HG03066 (cell line): Measurements from ENCODE around the gene COL9A2.
"Not testable (repeated sequence)": the region's sequence is repeated elsewhere in the genome, so short reads cannot be mapped to it uniquely, and the experiment has no call there.

Source experiments
- ATAC-seq: cut with Tn5 transposase; IDR thresholded peaks from one replicate; pipeline ENCODE4 v1.9.1; 2021; ENCODE audit warnings: low read depth; ENCODE audit not compliant: unreplicated experiment

COL9A2 gene

DNA sequence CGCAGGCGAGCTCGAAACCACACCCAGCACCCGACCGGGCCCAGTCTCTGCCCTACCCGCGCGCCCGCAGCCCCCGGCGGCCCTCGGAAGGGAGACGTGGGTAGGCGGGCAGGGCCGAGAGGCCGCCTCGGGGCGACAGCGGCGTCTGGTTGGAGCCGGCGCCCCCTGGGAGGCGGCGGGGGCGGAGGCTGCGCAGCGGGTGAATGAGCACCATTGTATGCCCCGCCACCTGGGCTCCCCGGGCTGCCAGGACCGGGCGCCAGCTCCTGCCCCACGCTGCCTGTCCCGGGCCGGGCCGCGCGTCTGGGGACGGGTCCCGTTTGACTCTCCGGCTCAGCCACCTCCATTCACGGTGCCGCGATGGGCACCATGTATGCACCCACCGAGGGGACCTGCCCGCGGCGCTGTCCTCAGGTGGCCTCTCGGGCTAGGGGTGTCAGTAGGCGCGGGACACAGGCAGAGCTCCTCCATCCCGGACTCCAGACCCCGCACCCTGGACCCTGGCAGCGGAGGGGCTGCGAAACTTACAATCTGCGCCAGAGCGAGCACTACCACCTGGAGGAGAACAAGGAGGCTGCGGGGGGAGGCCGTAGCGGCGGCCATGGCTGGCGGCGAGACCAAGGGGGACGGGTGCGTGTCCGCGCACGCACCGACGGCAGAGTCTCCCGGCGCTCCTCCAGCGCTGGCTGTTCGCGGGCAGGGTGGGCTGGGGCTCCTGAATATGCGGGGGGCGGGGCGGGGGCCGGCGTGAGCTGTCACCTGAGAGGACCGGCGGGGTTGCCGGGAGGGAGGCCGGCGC, at the start of gene COL9A2:
Gene COL9A2 (minus strand): TSS at position 692 of the 799 bp plus-strand sequence. CDS start 89 bp downstream, at position 603.
- no peak for ATAC-seq

DNA sequence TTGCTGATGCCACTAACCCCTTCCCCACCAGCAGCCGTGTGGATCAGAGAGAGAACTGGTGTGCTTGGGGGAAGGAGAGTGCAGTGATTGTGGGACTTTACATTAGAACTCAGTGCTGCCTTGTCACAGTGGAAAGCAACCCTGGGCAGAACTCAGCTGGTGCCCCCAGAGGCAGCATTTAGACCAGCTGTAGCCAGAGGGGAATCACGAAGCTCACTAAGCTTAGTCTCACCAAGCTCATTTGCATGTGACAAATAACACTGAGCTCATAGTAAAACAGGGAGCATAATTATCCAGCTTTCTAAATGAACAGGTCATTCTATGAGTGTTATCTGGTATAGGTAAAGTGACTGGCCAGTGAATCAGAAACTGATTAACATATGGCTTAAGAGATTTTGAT, 46.6 kb upstream of the COL9A2 start:
- ATAC-seq: peak; percentile 87

DNA sequence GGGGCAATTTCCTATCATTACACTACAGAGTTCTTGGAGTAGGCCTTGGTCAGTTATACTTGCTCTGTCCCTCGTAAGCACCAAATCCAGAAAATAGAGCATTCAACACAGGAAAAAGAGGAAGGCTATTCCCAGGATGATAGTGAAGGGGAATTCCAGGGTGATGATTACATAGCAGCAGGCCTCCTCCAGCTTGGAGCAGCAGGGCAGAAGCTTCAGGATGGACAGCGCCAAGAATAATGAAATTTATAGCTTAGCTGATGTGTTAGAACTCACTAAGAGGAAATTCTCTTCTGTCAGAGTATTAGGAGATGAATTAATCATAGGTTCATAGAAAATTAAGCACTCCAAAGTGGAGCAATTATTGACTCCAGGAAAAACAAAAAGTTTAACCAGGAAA, 45.6 kb upstream of the COL9A2 start:
- ATAC-seq: no peak

DNA sequence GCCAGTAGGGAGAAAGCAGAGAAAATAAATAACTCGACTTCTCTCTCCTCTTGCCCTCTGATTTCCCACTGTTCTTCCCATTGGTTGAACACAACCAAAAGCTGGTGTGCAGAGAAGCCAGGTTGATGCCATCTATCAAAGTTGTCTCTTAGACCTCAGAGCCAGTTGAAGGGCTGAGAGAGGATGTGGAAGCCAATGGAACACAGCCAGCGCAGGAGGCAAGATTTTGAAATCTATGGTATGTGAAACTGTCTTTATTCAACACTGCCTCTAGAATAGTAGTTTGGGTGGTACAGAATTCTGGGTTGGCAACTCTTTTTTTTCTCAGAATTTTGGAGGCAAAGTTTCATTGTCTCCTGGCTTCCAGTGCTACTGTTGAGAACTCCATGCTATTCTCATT, 45.1 kb upstream of the COL9A2 start:
- no peak for ATAC-seq

DNA sequence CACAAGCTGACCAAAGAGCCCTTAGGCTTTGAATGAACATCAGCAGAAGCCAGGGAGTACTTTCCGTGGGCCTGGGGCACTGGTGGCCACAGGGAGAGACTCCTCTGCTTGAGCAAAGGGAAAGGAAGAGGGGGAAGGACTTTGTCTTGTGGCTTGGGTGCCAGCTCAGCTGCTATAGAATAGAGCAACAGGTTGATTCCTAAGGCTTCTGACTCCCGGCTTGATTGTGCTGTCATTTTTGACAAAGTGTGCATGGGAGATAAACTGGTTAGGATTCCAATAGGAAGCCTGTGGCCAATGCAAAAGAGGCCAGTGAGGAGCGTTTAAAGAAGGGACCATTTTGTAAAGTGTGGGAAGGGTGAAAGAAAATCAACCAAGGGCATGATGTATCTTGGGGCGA, 44.6 kb upstream of the COL9A2 start:
- ATAC-seq: no peak

DNA sequence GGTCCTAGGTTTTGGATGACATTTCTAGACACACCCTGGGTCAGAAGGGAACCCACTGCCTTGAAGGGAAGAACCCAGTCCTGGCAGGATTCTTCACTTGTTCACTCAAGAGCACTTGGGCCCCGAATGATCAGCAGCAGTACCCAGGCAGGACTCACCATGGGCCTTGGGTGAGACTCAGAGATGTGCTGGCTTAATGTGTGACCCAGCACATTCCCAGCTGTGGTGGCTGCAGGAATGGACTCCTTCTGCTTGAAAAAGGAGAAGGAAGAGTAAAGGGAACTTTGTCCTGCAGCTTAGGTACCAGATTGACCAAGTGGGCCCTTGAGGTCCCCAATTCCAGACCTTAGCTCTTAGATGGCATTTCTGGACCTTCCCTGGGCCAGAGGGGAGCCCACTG, 44.1 kb upstream of the COL9A2 start:
- no peak for ATAC-seq

DNA sequence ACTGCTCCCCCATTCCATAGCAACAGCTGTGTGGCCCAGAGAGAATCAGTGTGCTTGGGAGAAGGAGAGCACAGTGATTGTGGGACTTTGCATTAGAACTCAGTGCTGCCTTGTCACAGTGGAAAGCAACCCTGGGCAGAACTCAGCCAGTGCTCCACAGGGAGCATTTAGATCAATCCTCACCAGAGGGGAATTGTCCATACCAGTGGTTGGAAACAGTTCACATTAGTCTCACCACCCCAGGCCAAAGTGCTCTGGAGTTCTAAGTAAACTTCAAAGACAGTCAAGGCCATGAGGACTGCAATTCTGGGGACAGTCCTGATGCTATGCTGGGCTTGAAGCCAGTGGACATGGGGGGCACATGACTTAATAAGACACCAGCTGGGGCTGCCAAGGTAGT, 43.5 kb upstream of the COL9A2 start:
- ATAC-seq: no peak

DNA sequence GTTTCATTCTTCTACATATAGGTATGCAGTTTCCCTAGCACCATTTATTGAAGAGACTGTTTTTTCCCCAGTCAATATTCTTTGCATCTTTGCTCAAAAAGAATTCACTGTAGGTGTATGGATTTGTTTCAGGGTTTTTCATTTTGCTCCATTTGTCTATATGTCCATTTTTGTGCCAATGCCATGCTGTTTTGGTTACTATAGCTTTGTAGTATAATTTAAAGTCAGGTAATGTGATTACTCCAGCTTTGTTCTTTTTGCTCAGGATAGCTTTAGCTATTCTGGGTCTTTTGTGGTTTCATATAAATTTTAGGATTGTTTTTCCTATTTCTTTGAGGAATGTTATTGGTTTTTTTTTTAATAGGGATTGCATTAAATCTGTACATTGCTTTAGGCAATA, 40.5 kb upstream of the COL9A2 start:
- no peak for ATAC-seq

DNA sequence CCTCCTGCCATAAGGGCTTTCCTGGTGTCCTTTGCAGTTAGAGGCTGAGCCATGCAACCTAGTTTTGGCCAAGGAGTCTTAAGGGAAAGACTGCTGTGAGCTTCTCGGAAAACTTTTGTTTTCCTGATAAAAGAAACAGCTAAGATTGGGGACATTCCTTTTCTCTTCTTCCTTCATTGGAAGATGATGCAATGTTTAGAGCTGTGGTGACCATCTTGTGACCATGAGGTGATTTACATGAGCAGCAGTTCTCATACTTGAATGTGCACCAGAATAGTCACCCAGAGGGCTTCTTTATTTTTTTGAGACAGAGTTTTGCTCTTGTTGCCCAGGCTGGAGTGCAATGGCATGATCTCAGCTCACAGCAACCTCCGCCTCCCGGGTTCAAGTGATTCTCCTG, 36.0 kb upstream of the COL9A2 start:
- ATAC-seq: no peak

DNA sequence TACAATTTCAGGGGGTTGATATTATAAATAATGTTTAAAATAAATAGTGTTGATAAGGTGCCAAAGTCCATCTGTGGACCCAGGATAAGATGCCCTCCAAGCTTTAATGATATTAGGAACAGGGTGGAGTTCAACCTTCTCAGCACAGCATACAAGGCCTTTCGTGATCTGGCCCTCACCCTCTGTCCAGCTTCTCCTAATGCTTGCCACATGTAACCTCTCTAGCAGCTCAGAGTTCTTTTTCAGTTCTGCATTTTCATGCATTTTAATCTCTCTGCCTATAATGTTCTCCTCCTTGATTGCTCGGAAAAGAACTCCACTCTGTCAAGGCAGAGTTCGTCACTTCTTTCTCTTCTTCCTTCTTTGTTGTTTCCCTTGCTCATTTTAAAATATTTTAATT, 35.0 kb upstream of the COL9A2 start:
- ATAC-seq: no peak

DNA sequence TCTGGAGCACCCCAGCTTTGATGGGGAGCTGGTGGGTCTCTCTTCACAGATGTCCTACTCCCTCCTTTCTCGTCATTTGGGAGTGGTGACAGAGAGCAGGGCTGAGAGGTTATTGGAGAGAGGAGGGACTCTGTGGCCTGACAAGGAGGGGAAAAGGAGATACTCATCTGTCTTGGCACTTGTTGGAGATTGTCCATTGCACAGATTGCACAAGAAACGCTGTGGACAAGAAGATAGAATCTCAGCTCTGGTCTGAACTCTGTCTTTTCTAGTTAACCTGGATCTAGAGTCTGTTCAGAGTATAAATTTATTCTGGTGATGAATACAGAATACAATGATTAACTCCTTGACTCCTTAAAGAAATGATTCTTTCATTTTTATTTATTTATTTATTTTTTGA, 34.0 kb upstream of the COL9A2 start:
- ATAC-seq: no peak

DNA sequence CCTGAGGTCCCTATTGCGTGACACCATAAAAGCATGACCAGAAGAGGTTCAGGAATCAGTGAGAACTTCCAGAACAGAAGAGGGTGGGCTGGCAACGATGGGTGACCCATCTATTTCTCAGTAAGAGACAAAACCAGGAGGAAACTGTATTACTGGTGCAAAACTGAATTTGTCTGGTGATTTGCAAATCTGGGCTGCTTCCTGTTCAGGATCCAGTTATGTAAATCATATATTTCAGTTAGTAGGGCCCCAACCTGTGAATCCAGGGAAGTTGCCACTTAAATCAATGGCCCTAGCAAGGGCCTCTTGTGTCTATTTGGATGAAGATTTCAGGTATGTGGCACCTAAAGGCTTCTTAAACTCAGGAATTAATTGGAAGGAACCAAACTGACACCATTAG, 33.3 kb upstream of the COL9A2 start:
- no peak for ATAC-seq

DNA sequence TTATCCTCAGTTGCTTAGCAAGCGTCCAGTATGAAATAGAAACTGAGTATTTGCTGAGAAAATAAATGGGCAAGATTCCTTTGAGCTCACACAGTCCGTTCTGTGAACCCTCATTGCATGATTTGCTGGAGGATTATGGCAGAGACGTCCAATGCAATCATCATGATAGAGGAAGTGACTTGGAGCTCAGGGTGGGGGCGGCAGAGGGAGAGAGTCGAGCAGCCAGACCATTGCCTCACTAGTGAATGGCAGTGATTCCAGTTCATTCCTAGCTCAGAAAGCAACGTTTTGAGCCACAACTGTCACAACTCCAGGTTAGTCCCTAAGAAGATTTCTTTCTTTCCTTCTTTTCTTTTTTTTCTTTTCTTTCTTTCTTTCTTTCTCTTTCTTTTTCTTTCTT, 27.5 kb upstream of the COL9A2 start:
- no peak for ATAC-seq

DNA sequence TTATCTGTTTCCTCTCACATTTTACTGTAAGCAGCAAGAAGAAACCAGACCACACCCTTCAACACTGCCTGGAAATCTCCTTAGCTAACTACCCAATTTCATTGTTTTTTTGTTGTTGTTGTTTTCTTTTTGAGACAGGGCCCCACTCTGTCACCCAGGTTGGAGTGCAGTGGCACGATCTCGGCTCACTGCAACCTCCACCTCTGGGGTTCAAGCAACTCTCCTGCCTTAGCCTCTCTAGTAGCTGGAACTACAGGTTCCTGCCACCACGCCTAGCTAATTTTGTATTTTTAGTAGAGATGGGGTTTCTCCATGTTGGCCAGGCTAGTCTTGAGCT, 25.3 kb upstream of the COL9A2 start:
- ATAC-seq: not testable (repeated sequence)

DNA sequence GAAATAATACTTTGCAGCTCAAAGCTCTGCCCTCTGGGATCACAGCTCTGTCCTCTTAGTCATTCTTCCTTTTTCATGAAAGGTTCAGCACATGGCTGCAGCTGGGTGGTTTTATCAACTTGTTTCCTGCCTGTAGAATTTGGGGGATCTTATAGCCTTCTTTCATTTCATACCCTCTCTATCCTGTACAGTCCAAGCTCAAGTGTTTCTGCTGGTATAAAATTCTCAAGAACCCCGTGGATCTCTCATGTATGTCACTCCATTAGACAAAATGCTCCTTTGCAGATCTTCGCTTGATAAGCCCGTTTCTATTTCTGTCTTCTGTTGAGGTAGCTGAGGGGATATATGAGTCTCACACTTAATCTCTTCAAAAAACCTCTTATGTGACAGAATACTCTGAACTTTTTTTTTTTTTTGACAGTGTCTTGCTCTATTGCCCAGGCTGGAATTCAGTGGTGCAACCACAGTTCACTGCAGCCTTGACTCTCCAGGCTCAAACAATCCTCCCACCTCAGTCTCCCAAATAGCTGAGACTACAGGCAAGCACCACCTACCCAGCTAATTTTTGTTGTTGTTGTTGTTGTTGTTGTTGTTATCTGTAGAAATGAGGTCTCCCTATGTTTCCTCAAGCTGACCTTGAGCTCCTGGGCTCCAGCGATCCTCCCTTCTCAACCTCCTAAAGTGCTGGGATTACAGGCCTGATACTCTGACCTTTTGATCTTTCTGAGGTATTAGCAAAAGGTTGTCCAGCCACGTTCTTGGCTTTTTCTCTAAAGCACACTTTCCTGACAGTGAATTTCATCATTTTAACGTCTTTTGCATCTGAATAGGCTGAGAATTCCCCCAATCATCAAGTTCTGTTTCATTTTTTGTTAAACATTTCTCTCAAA, 24.6 kb upstream of the COL9A2 start:
- ATAC-seq: no peak

DNA sequence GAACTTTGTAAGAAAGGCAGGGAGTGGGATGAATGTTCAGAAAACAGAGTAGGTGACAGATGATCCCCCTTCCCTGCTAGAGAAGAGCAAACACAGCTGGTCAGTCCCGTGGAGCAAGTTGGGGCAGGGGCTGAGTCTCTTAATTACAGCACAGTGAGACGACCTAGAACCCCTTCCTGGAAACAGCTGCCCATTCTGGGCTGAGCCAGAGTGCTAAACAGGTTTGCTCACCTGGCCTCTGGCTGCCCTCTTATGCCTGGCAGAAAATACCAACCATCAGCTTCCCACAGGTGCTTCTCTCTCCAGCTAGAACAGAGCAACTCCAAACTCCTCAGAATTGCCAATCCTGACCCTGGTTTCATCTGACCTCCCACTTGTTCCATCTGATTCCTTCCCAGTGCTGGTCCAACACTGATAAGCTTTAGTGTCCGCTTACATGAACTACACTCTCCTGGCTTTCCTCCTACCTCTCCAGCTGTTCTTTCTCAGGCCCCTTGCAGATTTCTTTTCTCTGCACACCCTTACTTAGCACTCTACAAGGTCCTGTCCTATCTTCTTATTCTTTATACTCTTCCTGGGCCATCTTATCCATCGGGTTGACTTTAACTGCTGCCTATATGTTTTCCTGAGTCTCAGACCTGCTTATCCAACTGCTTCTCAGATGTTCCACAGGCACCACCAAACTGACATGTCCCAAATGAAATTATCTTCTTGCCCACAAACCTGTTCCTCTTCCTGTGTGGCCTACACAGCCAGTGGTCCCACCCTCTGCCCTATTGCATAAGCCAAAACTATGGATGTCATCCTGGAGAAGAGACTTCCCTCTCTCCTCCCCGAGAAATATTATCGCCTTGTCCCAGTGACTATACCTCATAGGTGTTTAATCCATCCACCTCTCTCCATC, 22.6 kb upstream of the COL9A2 start:
- no peak for ATAC-seq

DNA sequence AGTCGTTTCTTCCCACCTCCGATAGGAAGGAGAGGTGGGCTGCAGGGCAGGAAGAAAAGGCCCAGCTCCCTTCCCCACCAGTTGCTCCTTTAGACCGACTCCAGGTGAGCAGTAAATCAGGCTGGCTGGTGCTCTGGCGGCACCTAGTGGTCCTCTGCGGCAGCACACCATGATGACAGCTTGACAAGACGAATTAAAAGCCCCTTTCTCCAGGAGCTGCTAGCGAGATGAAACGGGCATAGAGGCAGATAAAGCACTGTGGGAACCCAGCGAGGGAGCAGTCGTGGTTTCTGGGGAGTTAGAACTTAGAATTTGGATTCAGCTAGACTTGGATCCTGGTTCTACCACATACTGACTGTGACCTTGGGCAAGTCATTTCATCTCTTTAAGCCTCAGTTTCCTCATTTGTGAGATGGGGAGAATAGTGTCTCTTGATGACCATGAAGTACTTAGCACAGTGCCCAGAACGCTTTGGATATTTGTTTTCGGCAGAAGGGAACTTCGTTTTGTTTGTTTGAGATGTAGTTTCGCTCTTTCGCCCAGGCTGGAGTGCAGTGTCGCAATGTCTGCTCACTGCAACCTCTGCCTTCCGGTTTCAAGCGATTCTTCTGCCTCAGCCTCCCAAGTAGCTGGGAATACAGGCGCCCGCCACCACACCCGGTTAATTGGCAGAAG, 21.8 kb upstream of the COL9A2 start:
- no peak for ATAC-seq

DNA sequence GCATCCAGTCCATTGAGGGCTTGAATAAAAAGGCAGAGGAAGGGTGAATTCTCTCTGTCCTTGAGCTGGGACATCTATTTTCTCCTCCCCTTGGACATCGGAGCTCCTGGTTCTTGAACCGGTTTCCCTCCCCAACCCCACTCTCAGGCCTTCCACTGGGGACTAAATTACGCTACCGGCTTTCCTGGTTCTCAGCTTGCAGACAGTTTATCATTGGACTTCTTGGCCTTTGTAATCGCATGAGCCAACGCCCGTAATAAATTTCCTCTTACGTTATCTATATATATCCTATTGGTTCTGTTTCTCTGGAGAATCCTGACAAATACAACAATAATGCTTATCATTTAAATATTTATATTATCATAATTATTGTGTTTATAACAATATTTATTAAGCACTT, 20.4 kb upstream of the COL9A2 start:
- ATAC-seq: no peak

DNA sequence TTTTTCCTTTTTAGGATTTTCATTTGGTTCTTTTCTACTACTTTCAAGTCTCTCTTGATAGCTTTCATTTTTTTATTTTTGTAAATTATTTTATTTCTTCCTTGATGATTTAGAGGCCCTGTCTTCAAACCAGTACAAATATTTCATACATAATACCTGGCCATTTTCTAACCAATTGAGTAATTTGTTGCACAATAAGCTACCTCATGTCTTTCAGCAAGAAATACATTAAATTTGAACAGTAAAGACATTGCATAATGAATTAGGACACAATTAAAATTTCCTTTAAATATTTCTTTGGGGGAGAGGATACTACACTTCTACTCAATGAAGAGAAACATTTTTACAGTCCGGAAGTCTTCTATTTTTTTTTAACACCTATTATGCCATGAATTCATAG, 15.6 kb upstream of the COL9A2 start:
- no peak for ATAC-seq

DNA sequence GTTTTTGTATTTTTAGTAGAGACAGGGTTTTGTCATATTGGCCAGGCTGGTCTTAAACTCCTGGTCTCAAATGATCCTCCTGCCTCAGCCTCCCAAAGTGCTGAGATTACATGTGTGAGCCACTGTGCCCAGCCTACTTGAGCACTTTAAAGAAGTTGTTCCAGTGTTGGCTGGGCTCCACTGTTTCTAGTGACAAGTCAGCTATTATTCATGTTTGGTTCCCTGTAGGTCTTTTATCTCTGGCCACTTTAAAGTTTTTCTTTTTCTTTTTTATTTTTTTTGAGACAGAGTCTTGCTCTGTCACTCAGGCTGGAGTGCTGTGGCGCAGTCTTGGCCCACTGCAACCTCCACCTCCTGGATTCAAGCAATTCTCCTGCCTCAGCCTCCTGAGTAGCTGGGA, 14.3 kb upstream of the COL9A2 start:
- not testable (repeated sequence) for ATAC-seq
